Stimulated activated CD4-positive, alpha-beta T cell treated with anti-CD3 and anti-CD28 coated beads, Interleukin-1b, Interleukin-23, amount 100 ng/mL, for 1 hour (primary cell): Measurements from ENCODE around the gene PXDC1.
"Not testable (repeated sequence)": the region's sequence is repeated elsewhere in the genome, so short reads cannot be mapped to it uniquely, and the experiment has no call there.

Source experiments
- DNase-seq, 2 donors: peaks; one replicate each; pipeline ENCODE4 v3.0.0-alpha.2; 2020; ENCODE audit warnings: low read depth in 2 of 2

Gene PXDC1

GRCh38 chr6:3731700-3732099 is 19.8 kb downstream of the PXDC1 start:
- no peak for DNase-seq

DNA sequence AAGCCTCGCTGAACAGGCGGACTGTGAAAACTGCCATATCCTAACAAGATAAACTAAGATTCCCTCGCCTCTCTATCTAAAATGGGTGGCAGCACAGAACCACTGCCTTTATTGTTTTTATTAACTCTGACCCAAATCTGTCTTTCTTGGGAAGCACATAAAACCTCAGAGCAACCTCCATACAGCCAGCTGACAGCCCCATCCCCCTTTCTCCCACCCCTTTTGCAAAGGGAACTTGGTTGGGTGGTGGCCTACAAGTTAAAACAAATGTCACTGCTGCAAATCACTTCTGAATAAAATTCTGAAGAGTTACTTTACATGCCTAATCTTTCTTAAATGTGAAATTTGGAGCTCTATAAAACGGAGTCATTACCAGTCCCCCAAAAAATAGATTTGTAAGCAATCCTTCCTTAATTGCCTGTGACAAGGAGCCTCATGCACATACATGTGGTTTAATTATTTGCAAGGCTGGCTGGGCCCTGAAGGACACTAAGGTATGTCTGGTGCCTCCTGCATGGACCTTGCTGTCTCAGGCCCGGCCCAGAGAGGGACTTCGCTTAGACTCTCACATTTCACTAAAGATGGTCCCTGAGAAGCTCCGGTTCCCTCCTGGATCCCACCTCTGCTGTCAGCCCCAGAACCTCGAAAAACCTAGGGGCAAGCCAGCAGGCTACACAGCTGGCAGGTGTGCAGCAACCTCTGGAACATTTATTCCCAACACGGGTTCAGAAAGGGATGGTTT is 21.7 kb downstream of the PXDC1 start:
- no peak for DNase-seq

GRCh38 chr6:3727593-3728108 is 23.9 kb downstream of the PXDC1 start:
- DNase-seq = no peak

DNA sequence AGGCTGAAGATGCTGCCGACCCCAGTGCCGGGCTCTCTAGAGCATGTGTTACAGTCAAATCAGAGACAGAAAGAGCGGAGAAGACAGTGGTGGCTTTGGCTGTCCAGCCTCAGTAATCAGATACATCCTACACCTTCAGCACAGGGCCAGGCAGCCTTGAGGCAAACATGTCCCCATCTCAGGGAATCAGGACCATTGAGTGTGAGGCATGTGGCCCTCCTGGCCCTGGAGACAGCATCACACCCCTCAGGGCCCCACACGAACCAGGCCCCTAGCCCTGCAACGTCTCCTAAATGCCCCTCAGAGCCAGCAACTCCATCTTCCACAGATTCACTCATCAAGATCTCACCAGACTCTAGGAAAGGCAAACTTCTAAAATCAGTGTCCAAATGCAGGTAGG is 24.5 kb downstream of the PXDC1 start:
- no peak for DNase-seq

DNA sequence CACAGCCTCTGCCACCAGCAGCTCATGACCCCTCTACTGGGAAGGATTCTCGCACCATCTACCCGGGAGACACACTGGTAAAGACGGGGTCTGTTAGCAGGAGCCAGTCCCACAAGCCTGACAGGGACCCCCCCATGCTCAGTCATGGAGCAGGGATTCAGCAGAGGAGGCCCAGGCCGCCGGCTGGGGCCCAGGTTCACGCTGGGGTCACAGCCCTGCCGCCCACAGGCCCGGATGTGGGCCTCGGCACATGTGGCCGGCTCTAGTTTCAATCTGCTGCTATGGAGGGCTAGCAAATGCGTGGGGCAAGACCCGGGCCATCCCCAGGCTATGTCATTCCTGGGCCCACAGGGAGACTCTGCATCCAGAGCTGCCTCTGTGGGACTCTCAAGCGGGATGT is 25.1 kb downstream of the PXDC1 start:
- no peak for DNase-seq

GRCh38 chr6:3725145-3726047 is 26.1 kb downstream of the PXDC1 start:
- DNase-seq = no peak

- DNase-seq = no peak
Observed at GRCh38 chr6:3724451-3725144, 26.9 kb downstream of the PXDC1 start.

GRCh38 chr6:3723966-3724365 is 27.5 kb downstream of the PXDC1 start:
- DNase-seq = no peak

DNA sequence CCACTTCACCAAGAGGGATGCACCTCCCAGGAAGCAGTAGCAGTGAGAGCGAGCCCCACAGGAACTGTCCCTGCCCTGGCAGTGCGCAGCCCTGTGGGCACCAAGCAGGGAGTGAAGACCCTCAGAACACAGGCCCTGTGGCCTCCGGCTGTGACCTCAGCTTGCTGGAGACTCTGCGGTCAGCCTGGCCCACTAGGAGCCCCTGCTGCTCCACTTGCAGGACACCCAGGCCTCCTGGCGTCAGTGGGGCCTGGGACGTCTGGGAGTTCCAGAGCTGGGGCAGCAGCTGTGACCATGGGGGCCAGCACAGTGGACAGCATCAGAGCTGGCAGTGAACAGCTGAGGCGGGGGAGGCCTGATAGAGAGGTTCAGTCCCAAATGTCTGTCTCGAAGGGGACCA is 28.3 kb downstream of the PXDC1 start:
- DNase-seq = no peak

DNA sequence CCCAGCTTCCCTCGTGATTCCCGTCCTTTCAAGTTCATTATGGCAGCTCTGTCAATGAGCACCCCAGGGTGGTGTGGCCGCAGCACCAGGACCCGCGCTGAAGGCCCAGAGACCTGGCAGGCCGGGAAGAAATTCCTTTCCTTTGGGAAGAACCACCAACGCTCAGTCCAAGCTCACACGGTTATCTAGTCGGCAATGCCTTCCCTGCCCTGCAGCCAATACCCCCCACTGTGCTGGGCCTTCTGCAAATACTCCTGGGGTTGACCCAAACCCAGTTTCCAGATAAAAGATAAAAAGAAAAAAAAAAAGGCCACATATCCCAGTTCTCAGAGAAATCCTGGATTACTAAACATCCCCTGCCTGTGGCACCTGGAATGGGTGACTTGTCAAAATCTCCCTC is 28.7 kb downstream of the PXDC1 start:
- no peak for DNase-seq

DNA sequence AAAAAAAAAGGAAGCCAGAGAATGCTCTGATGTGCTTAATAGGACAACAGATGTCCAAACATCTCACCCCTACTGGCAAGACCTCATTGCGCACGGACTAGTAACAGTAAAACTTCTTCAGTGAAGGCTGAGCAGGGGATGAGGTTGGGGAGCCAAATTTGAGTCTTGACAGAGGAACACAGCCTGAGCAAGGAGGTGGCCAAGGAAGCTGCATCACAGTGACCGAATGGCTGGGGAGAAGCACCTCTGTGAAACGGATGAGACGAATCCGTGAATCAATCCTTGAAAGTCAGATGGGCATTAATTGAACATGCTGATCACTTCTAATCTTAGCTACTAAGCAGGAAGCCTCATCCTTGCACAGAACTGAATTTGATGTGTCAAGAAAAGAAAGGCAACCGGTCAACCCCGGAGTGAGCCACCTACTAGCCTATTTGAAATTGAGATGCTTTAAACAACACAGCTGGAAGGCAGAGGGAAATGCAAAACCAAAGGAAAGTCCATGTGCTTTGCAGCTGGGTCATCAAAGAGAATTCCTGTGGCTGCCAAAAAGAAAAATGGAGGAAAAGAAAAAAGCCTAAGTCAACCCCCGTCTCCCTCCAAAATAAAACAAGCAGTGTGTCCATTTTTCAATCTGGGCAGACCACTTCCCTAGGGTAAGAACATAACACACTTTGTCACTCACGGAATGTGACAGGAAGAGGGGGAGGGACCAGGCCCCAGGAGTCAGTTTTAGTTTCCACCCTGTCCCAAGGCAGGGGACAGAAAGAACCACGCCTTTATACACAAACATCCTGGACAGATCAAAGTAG is 29.5 kb downstream of the PXDC1 start:
- no peak for DNase-seq

GRCh38 chr6:3720770-3721169 is 30.7 kb downstream of the PXDC1 start:
- DNase-seq = not testable (repeated sequence)

GRCh38 chr6:3719462-3720308 is 31.8 kb downstream of the PXDC1 start:
- DNase-seq = no peak

- DNase-seq = no peak
Observed at GRCh38 chr6:3718407-3718806, 33.1 kb downstream of the PXDC1 start.

GRCh38 chr6:3715285-3715684 is 36.2 kb downstream of the PXDC1 start:
- no peak for DNase-seq

- no peak for DNase-seq
Observed at GRCh38 chr6:3714768-3715167, 36.7 kb downstream of the PXDC1 start.

- DNase-seq = no peak
Observed at GRCh38 chr6:3714111-3714510, 37.4 kb downstream of the PXDC1 start.

GRCh38 chr6:3712827-3713665 is 38.5 kb downstream of the PXDC1 start:
- no peak for DNase-seq

DNA sequence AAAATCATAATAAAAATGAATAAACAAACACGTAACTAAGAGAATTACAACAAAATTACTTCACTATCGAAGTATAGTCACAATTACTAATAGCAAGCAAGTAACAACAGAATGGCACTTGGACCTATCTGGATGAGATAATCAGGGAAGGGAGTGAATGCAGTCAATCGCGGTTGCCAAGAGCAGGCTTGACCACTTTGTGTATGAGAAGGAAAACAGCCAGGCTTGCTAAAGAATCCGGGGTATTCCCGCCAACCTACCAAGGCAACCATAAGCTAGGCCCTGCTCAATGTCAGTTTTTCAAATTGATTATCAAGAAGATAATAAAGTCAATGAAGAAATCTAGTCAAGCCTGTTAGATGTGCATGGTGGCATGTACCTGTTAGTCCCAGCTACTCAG is 39.7 kb downstream of the PXDC1 start:
- DNase-seq = no peak

- no peak for DNase-seq
Observed at GRCh38 chr6:3710403-3710802, 41.1 kb downstream of the PXDC1 start.
